ENCODE data around the gene TMEM132D.

The TMEM132D gene

GRCh38 chr12:129873111-129873832 is 30.6 kb downstream of the TMEM132D start:
- no peaks in the 10 kb centered on the region for H3K27me3 ChIP-seq (ENCODE audit: control insufficient read depth, insufficient read depth, low read length)
- H3K27ac ChIP-seq (ENCODE audit: low read depth, low read length): peak overlapping the region; percentile 95
- peaks cover 54% of the 10 kb centered on the region for H3K4me1 ChIP-seq (ENCODE audit: control insufficient read depth, insufficient read depth, low read length)
- H3K9me3 ChIP-seq (ENCODE audit: control insufficient read depth, insufficient read depth, low read length): no peaks in the 10 kb centered on the region
- peak overlapping the region; percentile 17; the same call in 1 of the 2 replicates for H3K9ac ChIP-seq (ENCODE audit: low read depth, low read length)
- peak overlapping the region; percentile 40 for H3K4me3 ChIP-seq (ENCODE audit: low read depth, low read length)
- no peaks in the 10 kb centered on the region for H3K36me3 ChIP-seq (ENCODE audit: control insufficient read depth, insufficient read depth, low read length)

- Histone ChIP-seq H3K9ac (ENCODE audit: low read depth, low read length) (peak overlapping the region; percentile 17), H3K4me1 (ENCODE audit: control insufficient read depth, insufficient read depth, low read length) (peaks cover 55% of the 10 kb centered on the region), H3K27me3 (ENCODE audit: control insufficient read depth, insufficient read depth, low read length) (no peaks in the 10 kb centered on the region), H3K36me3 (ENCODE audit: control insufficient read depth, insufficient read depth, low read length) (no peaks in the 10 kb centered on the region), H3K4me3 (ENCODE audit: low read depth, low read length) (peak overlapping the region; percentile 40), H3K9me3 (ENCODE audit: control insufficient read depth, insufficient read depth, low read length) (no peaks in the 10 kb centered on the region), H3K27ac (ENCODE audit: low read depth, low read length) (peak overlapping the region; percentile 95)
Measured at GRCh38 chr12:129871991-129872972, 31.5 kb downstream of the TMEM132D start.

DNA sequence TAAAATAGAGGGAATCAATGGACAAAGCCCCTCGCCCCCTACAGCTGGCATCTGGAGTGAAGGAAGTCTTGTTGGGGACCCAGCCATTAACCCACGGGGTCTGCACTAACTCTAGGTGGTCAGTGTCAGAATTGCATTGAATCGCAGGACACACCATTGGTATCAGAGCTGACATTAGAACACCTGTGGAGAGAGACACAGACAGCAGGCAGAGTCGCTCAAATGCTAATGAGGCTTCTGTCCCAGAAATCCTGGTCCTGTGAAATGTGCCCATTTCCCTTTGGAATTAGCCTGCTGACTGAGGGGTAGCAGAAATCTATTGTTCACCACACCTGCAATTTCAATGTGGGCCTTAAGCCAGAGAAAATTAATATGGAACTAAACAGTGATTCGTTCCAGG is 33.0 kb downstream of the TMEM132D start:
- Histone ChIP-seq H3K27ac (ENCODE audit: low read depth, low read length) (peak overlapping the region; percentile 95), H3K36me3 (ENCODE audit: control insufficient read depth, insufficient read depth, low read length) (no peaks in the 10 kb centered on the region), H3K27me3 (ENCODE audit: control insufficient read depth, insufficient read depth, low read length) (no peaks in the 10 kb centered on the region), H3K9ac (ENCODE audit: low read depth, low read length) (no peak overlapping the region), H3K4me3 (ENCODE audit: low read depth, low read length) (no peak overlapping the region; the same call in 1 of the 2 replicates), H3K4me1 (ENCODE audit: control insufficient read depth, insufficient read depth, low read length) (peaks cover 55% of the 10 kb centered on the region), H3K9me3 (ENCODE audit: control insufficient read depth, insufficient read depth, low read length) (no peaks in the 10 kb centered on the region)

DNA sequence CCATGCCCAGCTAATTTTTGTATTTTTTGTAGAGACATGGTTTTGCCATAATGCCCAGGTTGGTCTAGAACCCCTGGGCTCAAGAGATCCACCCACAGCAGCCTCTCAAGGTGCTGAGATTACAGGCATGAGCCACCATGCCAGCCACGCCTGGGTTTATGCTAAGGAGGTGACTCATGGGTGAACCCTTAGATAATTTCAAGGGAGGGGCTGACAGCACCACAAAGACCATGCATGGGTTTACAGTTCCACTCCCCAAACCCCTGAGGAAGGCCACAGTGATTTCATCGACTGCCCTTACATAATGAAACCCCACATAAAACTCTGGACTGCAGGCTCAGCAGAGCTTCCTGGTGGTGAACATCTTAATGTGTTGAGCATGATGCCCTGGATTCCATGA is 33.7 kb downstream of the TMEM132D start:
- Histone ChIP-seq H3K9me3 (ENCODE audit: control insufficient read depth, insufficient read depth, low read length) (no peaks in the 10 kb centered on the region), H3K27me3 (ENCODE audit: control insufficient read depth, insufficient read depth, low read length) (no peaks in the 10 kb centered on the region), H3K4me3 (ENCODE audit: low read depth, low read length) (no peak overlapping the region), H3K27ac (ENCODE audit: low read depth, low read length) (peak overlapping the region; percentile 95), H3K36me3 (ENCODE audit: control insufficient read depth, insufficient read depth, low read length) (no peaks in the 10 kb centered on the region), H3K4me1 (ENCODE audit: control insufficient read depth, insufficient read depth, low read length) (peaks cover 55% of the 10 kb centered on the region), H3K9ac (ENCODE audit: low read depth, low read length) (no peak overlapping the region)

GRCh38 chr12:129868575-129868974 is 35.2 kb downstream of the TMEM132D start:
- no peak overlapping the region for H3K27ac ChIP-seq (ENCODE audit: low read depth, low read length)
- peaks cover 49% of the 10 kb centered on the region for H3K4me1 ChIP-seq (ENCODE audit: control insufficient read depth, insufficient read depth, low read length)
- H3K27me3 ChIP-seq (ENCODE audit: control insufficient read depth, insufficient read depth, low read length): no peaks in the 10 kb centered on the region
- H3K9me3 ChIP-seq (ENCODE audit: control insufficient read depth, insufficient read depth, low read length): no peaks in the 10 kb centered on the region
- no peaks in the 10 kb centered on the region for H3K36me3 ChIP-seq (ENCODE audit: control insufficient read depth, insufficient read depth, low read length)
- no peak overlapping the region for H3K9ac ChIP-seq (ENCODE audit: low read depth, low read length)
- no peak overlapping the region for H3K4me3 ChIP-seq (ENCODE audit: low read depth, low read length)

GRCh38 chr12:129863938-129864337 is 39.9 kb downstream of the TMEM132D start:
- Histone ChIP-seq H3K9me3 (ENCODE audit: control insufficient read depth, insufficient read depth, low read length) (no peaks in the 10 kb centered on the region), H3K27me3 (ENCODE audit: control insufficient read depth, insufficient read depth, low read length) (no peaks in the 10 kb centered on the region), H3K27ac (ENCODE audit: low read depth, low read length) (no peak overlapping the region), H3K4me3 (ENCODE audit: low read depth, low read length) (no peak overlapping the region), H3K9ac (ENCODE audit: low read depth, low read length) (no peak overlapping the region), H3K4me1 (ENCODE audit: control insufficient read depth, insufficient read depth, low read length) (peaks cover 13% of the 10 kb centered on the region), H3K36me3 (ENCODE audit: control insufficient read depth, insufficient read depth, low read length) (no peaks in the 10 kb centered on the region)

- Histone ChIP-seq H3K27ac (ENCODE audit: low read depth, low read length) (no peak overlapping the region), H3K36me3 (ENCODE audit: control insufficient read depth, insufficient read depth, low read length) (no peaks in the 10 kb centered on the region), H3K9ac (ENCODE audit: low read depth, low read length) (no peak overlapping the region), H3K27me3 (ENCODE audit: control insufficient read depth, insufficient read depth, low read length) (no peaks in the 10 kb centered on the region), H3K9me3 (ENCODE audit: control insufficient read depth, insufficient read depth, low read length) (no peaks in the 10 kb centered on the region), H3K4me3 (ENCODE audit: low read depth, low read length) (no peak overlapping the region), H3K4me1 (ENCODE audit: control insufficient read depth, insufficient read depth, low read length) (peaks cover 7% of the 10 kb centered on the region)
Measured at GRCh38 chr12:129862561-129863175, 41.2 kb downstream of the TMEM132D start.

GRCh38 chr12:129861951-129862350 is 41.9 kb downstream of the TMEM132D start:
- no peak overlapping the region for H3K9ac ChIP-seq (ENCODE audit: low read depth, low read length)
- H3K27me3 ChIP-seq (ENCODE audit: control insufficient read depth, insufficient read depth, low read length): no peaks in the 10 kb centered on the region
- no peaks in the 10 kb centered on the region for H3K9me3 ChIP-seq (ENCODE audit: control insufficient read depth, insufficient read depth, low read length)
- no peaks in the 10 kb centered on the region for H3K36me3 ChIP-seq (ENCODE audit: control insufficient read depth, insufficient read depth, low read length)
- H3K4me3 ChIP-seq (ENCODE audit: low read depth, low read length): no peak overlapping the region
- peaks cover 7% of the 10 kb centered on the region for H3K4me1 ChIP-seq (ENCODE audit: control insufficient read depth, insufficient read depth, low read length)
- H3K27ac ChIP-seq (ENCODE audit: low read depth, low read length): no peak overlapping the region

GRCh38 chr12:129854591-129854990 is 49.2 kb downstream of the TMEM132D start:
- H3K9me3 ChIP-seq (ENCODE audit: control insufficient read depth, insufficient read depth, low read length): no peaks in the 10 kb centered on the region
- no peaks in the 10 kb centered on the region for H3K27me3 ChIP-seq (ENCODE audit: control insufficient read depth, insufficient read depth, low read length)
- no peaks in the 10 kb centered on the region for H3K36me3 ChIP-seq (ENCODE audit: control insufficient read depth, insufficient read depth, low read length)
- H3K27ac ChIP-seq (ENCODE audit: low read depth, low read length): no peak overlapping the region
- no peak overlapping the region for H3K9ac ChIP-seq (ENCODE audit: low read depth, low read length)
- peaks cover 7% of the 10 kb centered on the region; the same call in 1 of the 2 replicates for H3K4me1 ChIP-seq (ENCODE audit: control insufficient read depth, insufficient read depth, low read length)
- H3K4me3 ChIP-seq (ENCODE audit: low read depth, low read length): no peak overlapping the region

GRCh38 chr12:129851296-129851695 is 52.5 kb downstream of the TMEM132D start:
- no peak overlapping the region for H3K27ac ChIP-seq (ENCODE audit: low read depth, low read length)
- peaks cover 7% of the 10 kb centered on the region; the same call in 1 of the 2 replicates for H3K4me1 ChIP-seq (ENCODE audit: control insufficient read depth, insufficient read depth, low read length)
- H3K9me3 ChIP-seq (ENCODE audit: control insufficient read depth, insufficient read depth, low read length): no peaks in the 10 kb centered on the region
- 0 out of 2 replicates have a peak, but pooled peaks cover 4% of the 10 kb centered on the region for H3K36me3 ChIP-seq (ENCODE audit: control insufficient read depth, insufficient read depth, low read length)
- H3K27me3 ChIP-seq (ENCODE audit: control insufficient read depth, insufficient read depth, low read length): no peaks in the 10 kb centered on the region
- H3K9ac ChIP-seq (ENCODE audit: low read depth, low read length): no peak overlapping the region
- H3K4me3 ChIP-seq (ENCODE audit: low read depth, low read length): no peak overlapping the region
